ENCODE results near the gene PCSK5. TPM values are rescaled to one million over a fixed set of nuclear protein-coding genes. Genes with fewer than 3 reads are reported as not detected.

PCSK5 gene
- total and polyA plus RNA-seq, 4 donors: 0.58 to 3.6 (median 0.82) TPM

GRCh38 chr9:75880618-75881017, 9.9 kb upstream of the PCSK5 start:
- Histone ChIP-seq H3K4me3 (ENCODE audit: low read depth in 1 of 3, low read length in 3 of 3) (no peak overlapping the region), H3K4me1 (ENCODE audit: control insufficient read depth in 4 of 4, insufficient read depth in 4 of 4, low read length in 3 of 4) (no peaks in the 10 kb centered on the region), H3K9me3 (ENCODE audit: control insufficient read depth in 4 of 4, low read length in 3 of 4) (no peaks in the 10 kb centered on the region), H3K36me3 (ENCODE audit: control insufficient read depth in 4 of 4, insufficient read depth in 3 of 4, low read depth in 1 of 4, low read length in 3 of 4) (no peaks in the 10 kb centered on the region), H3K27ac (ENCODE audit: low read depth in 1 of 2, low read length in 2 of 2) (no peak overlapping the region), H3K9ac (ENCODE audit: low read depth in 1 of 2, low read length in 2 of 2) (no peak overlapping the region), H3K27me3 (ENCODE audit: control insufficient read depth in 4 of 4, insufficient read depth in 4 of 4, low read length in 3 of 4) (no peaks in the 10 kb centered on the region)
- WGBS: 84% methylated on average over 1 of the region's 1 CpG
- TF ChIP-seq NR2F2 (IDR thresholded peaks at IDR 0.05): no peak
- no peak for TF ChIP-seq RXRA (IDR thresholded peaks at IDR 0.05)
- TF ChIP-seq HNF4G (IDR thresholded peaks at IDR 0.05): no peak
- no peak for TF ChIP-seq CTCF (IDR thresholded peaks at IDR 0.05; ENCODE audit: low read depth, low read length, missing input control)
- no peak for DNase-seq (ENCODE audit: low spot score)

- H3K27ac ChIP-seq (ENCODE audit: low read depth in 1 of 2, low read length in 2 of 2): no peak overlapping the region
- 77% methylated on average over 1 of the region's 1 CpG for WGBS
- H3K9me3 ChIP-seq (ENCODE audit: control insufficient read depth in 4 of 4, low read length in 3 of 4): no peaks in the 10 kb centered on the region
- DNase-seq (ENCODE audit: low spot score): no peak
- H3K4me3 ChIP-seq (ENCODE audit: low read depth in 1 of 3, low read length in 3 of 3): no peak overlapping the region
- no peaks in the 10 kb centered on the region for H3K36me3 ChIP-seq (ENCODE audit: control insufficient read depth in 4 of 4, insufficient read depth in 3 of 4, low read depth in 1 of 4, low read length in 3 of 4)
- H3K27me3 ChIP-seq (ENCODE audit: control insufficient read depth in 4 of 4, insufficient read depth in 4 of 4, low read length in 3 of 4): no peaks in the 10 kb centered on the region
- TF ChIP-seq REST (IDR thresholded peaks at IDR 0.05) (no peak), GABPA (IDR thresholded peaks at IDR 0.05 in 1 of 2, conservative IDR thresholded peaks at IDR 0.05 in 1 of 2) (no peak)
- no peaks in the 10 kb centered on the region for H3K4me1 ChIP-seq (ENCODE audit: control insufficient read depth in 4 of 4, insufficient read depth in 4 of 4, low read length in 3 of 4)
- H3K9ac ChIP-seq (ENCODE audit: low read depth in 1 of 2, low read length in 2 of 2): no peak overlapping the region
These were observed 8.7 kb upstream of the PCSK5 start for GRCh38 chr9:75881761-75882160.

GRCh38 chr9:75885652-75886051, 4.8 kb upstream of the PCSK5 start:
- H3K27ac ChIP-seq (ENCODE audit: low read depth in 1 of 2, low read length in 2 of 2): no peak overlapping the region
- TF ChIP-seq HNF4A (conservative IDR thresholded peaks at IDR 0.05): no peak
- no peak for TF ChIP-seq EGR1 (IDR thresholded peaks at IDR 0.05; ENCODE audit: low read depth in 2 of 2)
- TF ChIP-seq JUND (IDR thresholded peaks at IDR 0.05): no peak
- no peak for TF ChIP-seq RXRA (IDR thresholded peaks at IDR 0.05)
- TF ChIP-seq SP1 (IDR thresholded peaks at IDR 0.05): no peak
- TF ChIP-seq FOXA1 (IDR thresholded peaks at IDR 0.05): no peak
- TF ChIP-seq FOXA2 (IDR thresholded peaks at IDR 0.05): no peak
- no peak for TF ChIP-seq ATF3 (IDR thresholded peaks at IDR 0.05)
- no peak for TF ChIP-seq REST (IDR thresholded peaks at IDR 0.05)
- no peak for TF ChIP-seq MAX (IDR thresholded peaks at IDR 0.05)
- no peak for TF ChIP-seq GABPA (IDR thresholded peaks at IDR 0.05 in 1 of 2, conservative IDR thresholded peaks at IDR 0.05 in 1 of 2)
- no peak for TF ChIP-seq NR2F2 (IDR thresholded peaks at IDR 0.05)
- no peak for TF ChIP-seq HNF4G (IDR thresholded peaks at IDR 0.05)
- no peak for TF ChIP-seq CTCF (IDR thresholded peaks at IDR 0.05; ENCODE audit: low read depth, low read length, missing input control)
- TF ChIP-seq YY1 (IDR thresholded peaks at IDR 0.05): no peak
- TF ChIP-seq RAD21 (IDR thresholded peaks at IDR 0.05): no peak
- TF ChIP-seq TAF1 (conservative IDR thresholded peaks at IDR 0.05): no peak

More at GRCh38 chr9:75885652-75886051, 4.8 kb upstream of the PCSK5 start:
- Histone ChIP-seq H3K4me1 (ENCODE audit: control insufficient read depth in 4 of 4, insufficient read depth in 4 of 4, low read length in 3 of 4) (peaks cover 0 to 13% (median 7%) of the 10 kb centered on the region in 4 donors), H3K9ac (ENCODE audit: low read depth in 1 of 2, low read length in 2 of 2) (no peak overlapping the region), H3K36me3 (ENCODE audit: control insufficient read depth in 4 of 4, insufficient read depth in 3 of 4, low read depth in 1 of 4, low read length in 3 of 4) (no peaks in the 10 kb centered on the region), H3K4me3 (ENCODE audit: low read depth in 1 of 3, low read length in 3 of 3) (no peak overlapping the region), H3K27me3 (ENCODE audit: control insufficient read depth in 4 of 4, insufficient read depth in 4 of 4, low read length in 3 of 4) (no peaks in the 10 kb centered on the region), H3K9me3 (ENCODE audit: control insufficient read depth in 4 of 4, low read length in 3 of 4) (no peaks in the 10 kb centered on the region)
- WGBS: 95% methylated on average over 5 of the region's 5 CpGs
- DNase-seq (ENCODE audit: low spot score): no peak
